COLO668 (cell line): ENCODE results near the gene SNRPA.
A peak's percentile ranks its signal among the peaks of the same experiment; 100 is the strongest.
"Not testable (repeated sequence)": the region's sequence is repeated elsewhere in the genome, so short reads cannot be mapped to it uniquely, and the experiment has no call there.

Experiments
- DNase-seq: peaks from one replicate; lab custom pipeline; 2025; ENCODE audit not compliant: unreplicated experiment; lab: John Stamatoyannopoulos, UW

The SNRPA gene

GRCh38 chr19:40744554-40745401 is 6.2 kb upstream of the SNRPA start:
- DNase-seq, result peak; percentile 3

GRCh38 chr19:40745402-40745780 is 5.6 kb upstream of the SNRPA start:
- DNase-seq, result no peak

- no peak for DNase-seq
Measured at GRCh38 chr19:40747536-40747935, 3.5 kb upstream of the SNRPA start.

- DNase-seq, result peak; percentile 99
Measured at GRCh38 chr19:40750058-40750873, 737 bp upstream of the SNRPA start, which contains the start of gene ACTMAP. Gene ACTMAP (minus strand): TSS chr19:40750477. CDS start chr19:40749803, 674 bp downstream.

- no peak for DNase-seq
Measured at GRCh38 chr19:40752257-40752781, 1.3 kb downstream of the SNRPA start.

GRCh38 chr19:40754611-40755247 is 3.7 kb downstream of the SNRPA start:
- DNase-seq, result peak; percentile 36

GRCh38 chr19:40755248-40755624 is 4.2 kb downstream of the SNRPA start:
- no peak for DNase-seq

GRCh38 chr19:40755791-40756190 is 4.8 kb downstream of the SNRPA start:
- DNase-seq, result no peak

GRCh38 chr19:40756502-40757110 is 5.6 kb downstream of the SNRPA start:
- DNase-seq, result no peak

- DNase-seq, result no peak
Measured at GRCh38 chr19:40758491-40758890, 7.5 kb downstream of the SNRPA start.

GRCh38 chr19:40759352-40759751 is 8.3 kb downstream of the SNRPA start:
- DNase-seq, result no peak

GRCh38 chr19:40762754-40763470 is 11.9 kb downstream of the SNRPA start:
- no peak for DNase-seq

- DNase-seq, result no peak
Measured at GRCh38 chr19:40763526-40763925, 12.5 kb downstream of the SNRPA start.

GRCh38 chr19:40763963-40764362 is 13.0 kb downstream of the SNRPA start:
- DNase-seq, result no peak

- DNase-seq, result not testable (repeated sequence)
Measured at GRCh38 chr19:40766385-40766784, 15.4 kb downstream of the SNRPA start.

GRCh38 chr19:40768869-40769268 is 17.9 kb downstream of the SNRPA start:
- DNase-seq, result no peak

- DNase-seq, result not testable (repeated sequence)
Measured at GRCh38 chr19:40771101-40771862, 20.3 kb downstream of the SNRPA start.

- no peak for DNase-seq
Measured at GRCh38 chr19:40774916-40775631, 24.1 kb downstream of the SNRPA start, which contains the start of gene MIA. Gene MIA (plus strand): TSS chr19:40775521. CDS start chr19:40775543, 22 bp downstream.

- no peak for DNase-seq
Measured at GRCh38 chr19:40775632-40776022, 24.6 kb downstream of the SNRPA start.
